HG03457 (cell line): ENCODE measurements around the gene TMEM239.
"Not testable (repeated sequence)": the region's sequence is repeated elsewhere in the genome, so short reads cannot be mapped to it uniquely, and the experiment has no call there.

ENCODE experiments used
- ATAC-seq: cut with Tn5 transposase; IDR thresholded peaks from one replicate; pipeline ENCODE4 v1.9.1; 2021; ENCODE audit warnings: moderate number of reproducible peaks; ENCODE audit not compliant: unreplicated experiment

Gene TMEM239

DNA sequence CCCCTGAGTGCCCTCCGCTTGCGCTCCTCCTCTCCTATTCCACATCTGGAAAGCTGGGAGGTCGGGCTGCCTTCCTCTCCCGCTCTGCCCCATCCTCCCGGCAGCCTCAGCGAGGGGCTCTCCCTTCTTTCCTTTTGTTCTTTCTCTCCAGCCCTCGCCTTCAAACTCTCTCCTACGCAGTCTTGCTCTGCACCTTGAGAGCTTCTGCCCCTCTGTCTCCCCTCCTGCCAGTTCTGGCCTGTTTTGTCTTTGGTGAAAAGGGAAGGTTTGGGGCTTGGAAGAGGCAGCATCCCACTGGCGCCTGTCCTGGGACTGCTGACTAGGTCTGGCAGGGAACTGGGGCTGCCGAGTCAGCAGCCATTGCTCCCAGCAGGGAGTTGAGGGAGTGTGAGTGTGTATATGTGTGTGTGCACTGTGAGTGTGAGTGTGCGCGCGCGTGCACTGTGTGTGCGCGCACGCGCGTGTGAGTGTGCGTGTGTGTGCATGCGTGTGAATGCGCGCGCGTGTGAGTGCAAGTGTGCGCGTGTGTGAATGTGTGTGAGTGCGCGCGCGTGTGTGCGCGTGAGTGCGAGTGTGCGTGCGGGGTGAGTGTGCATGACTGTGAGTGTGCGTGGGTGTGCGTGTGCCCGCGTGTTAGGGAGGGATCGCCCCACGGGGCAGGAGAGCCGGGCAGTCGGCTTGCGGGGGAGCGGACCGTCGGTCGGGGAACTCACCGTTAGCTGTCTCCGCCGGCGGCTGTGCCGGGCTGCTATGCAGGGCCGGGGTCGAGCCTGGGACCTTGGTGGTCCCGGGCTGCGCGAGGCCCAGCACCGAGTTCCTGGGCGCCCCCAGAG is 16.3 kb upstream of the TMEM239 start:
- ATAC-seq: no peak

DNA sequence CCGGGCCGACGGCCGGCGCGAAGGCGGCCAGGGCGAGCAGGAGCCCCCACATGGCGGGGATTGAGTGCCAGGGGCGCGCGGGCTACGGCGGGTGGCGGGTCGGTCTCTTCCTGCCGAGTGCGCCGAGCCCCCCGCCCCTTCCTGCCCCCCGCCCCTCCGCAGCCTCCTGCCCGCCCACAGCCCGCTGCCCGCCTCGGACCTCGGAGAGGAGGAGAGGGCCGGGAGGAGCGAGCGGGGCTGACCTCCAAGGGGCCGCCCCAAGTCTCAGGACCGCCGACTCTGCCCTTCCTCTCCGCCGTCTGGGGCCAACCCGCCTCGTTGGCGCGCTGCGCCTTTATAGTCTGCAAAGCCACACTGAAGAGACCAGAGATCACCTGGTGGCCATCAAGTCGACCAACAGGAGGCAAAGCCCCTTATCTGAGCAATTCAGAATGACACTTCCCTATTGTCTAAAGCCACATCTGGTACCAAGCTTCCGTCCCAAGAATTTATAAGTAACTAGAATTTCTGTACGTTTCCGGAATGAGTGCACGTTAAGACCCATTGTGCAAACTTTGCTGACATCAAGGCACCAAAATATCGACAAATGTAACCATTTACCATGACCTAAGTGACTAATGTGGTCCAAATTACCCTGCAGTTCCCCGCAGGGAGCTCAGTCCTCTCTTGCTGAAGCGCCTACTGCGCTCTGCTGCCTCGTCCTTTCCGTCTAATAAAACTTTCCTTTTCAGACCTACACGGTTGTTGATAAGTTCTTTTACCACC is 15.5 kb upstream of the TMEM239 start, which contains the start of gene CPXM1:
TSS of gene CPXM1 (minus strand) at position 107 of the 765 bp plus-strand sequence. CDS start at position 52, 55 bp downstream.
- no peak for ATAC-seq

DNA sequence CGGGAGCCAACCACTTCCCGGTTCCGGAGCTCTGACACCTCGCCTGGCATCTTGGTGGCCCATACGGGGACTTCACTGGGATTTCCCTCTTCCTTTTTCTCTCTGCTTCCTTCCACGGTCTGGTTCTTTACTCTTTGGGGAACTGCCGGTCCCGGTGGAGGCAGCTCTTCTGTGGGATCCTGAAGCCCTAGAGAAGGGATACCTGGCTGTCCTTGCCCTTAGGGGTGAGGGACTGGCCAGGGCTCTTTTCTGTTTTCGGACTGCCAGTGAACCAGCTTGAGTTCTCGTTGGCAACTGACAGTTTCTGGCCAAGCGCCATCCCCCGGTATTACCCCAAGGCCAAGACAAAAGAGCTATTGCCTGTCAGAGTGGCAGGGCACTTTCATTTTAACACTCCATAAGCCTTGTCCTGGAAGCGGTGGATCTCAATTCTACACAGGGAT is 14.9 kb upstream of the TMEM239 start:
- no peak for ATAC-seq

DNA sequence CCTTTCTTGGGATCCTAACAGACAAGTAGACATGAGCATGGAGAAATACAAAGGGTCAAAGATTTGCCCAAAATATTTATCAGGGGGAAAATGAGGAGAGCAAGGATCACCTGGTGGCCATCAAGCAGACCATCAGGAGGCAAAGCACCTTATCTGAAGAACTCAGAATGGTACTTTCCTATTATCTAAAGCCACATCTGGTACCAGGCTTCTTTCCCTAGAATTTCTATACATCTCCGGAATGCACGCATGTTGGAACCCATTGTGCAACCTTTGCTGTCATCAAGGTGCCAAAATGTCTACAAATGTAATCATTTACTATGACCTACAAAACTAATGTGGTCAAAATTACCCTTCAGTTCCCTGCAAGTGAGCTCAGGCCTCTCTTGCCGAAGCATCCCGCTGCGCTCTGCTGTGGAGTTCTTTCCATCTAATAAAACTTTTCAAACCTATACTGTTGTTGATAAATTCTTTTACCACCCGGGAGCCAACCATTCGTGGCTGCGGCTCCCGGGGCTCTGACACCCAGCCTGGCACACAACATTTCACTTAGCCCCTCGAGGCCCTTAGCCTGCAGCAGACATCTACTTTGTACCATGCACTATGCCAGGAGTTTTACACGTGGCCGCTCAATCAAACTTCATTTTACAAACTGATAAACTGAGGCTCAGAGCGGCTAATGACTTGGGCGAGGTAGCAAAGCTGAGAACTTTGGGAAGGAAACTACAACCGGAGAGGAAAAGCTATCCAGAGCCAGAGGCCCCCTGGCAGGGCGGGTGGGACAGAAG is 11.9 kb upstream of the TMEM239 start:
- ATAC-seq: no peak

DNA sequence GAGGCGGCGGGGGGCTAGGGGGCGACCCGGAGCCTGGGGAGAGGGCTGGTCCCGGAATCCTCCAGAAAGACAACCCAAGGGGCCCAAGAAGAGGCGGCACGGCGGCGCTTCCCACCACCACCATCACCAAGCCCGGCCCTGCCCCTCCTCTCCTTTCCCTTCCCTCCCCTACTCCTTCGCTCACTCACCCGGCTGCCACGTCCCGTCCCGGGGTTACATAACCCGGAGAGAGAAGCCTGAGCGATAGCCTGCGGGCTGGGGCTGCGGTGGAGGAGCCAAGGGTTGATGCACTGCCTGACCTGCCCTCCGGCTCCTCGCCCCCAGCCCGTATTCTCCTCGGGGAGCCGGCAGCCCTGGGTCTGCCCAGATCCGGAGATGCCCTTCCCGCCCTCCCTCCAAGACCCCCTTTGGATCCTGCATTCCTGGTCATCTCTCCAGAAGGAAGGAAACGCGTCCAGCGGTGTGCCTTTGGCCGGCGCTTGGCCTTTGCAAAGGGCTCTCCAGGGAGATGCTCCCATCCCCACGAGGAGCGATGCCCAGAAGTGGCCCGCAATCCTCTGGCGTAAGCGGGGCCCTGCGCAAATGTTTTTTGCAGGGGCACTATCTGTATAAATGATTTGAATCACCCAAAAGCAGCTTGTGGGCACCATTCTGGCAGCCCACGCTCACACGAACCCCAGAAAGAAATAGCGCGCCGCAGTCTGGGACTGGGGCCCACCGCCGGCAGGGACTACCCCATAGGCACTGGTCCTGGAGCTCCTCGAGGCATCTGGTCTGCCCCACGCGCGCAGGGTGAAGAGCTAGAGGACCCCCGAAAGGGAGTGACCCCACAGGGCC is 11.1 kb upstream of the TMEM239 start:
- no peak for ATAC-seq

DNA sequence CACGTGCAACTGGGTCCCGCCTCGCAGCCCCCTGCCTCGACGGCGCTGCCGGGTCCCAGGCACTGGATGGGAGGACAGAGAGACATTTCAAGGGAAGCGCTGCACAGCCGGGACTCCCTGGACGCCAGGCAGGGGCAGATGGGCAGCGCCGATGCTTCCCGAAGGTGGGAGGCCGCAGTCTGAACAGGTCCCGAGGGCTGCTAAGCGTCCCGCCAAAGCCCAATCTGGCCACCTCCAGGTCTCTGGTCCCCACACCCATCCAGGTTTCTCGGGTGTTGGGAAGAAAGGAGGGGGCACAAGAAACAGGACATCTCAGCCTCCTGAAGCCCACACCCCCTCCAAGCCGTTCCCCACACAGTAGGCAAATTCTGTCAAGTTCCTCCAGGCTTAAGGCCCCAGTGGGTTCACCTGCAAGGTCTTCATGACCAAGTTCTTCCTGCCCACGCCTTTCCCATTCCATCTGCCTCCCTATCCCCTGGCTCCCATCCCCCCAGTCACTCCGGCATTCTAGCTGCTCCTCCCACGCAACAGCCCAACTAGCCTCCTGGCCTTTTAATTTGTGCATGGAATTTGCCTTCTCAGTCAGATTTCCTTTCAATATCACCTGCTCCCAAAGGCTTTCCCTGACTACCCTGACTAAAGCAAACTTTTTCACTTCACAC is 10.3 kb upstream of the TMEM239 start:
- ATAC-seq: no peak

DNA sequence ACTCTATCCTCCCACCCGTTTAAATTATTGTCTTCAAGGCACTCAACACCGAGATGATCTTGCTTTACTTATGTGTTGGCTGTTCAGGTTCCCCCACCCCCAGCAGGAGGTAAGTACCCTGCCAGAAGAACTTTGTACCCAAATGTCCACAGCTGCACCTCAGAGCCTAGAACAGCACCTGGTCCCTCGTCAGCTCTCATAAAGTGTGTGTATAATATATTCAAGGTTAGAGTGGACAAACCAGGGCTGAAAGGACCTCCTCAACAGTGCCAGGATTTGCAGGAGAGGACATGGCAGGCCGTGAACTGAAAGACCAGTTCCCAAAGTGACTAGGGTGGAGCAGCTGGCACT is 9.8 kb upstream of the TMEM239 start:
- ATAC-seq: no peak

DNA sequence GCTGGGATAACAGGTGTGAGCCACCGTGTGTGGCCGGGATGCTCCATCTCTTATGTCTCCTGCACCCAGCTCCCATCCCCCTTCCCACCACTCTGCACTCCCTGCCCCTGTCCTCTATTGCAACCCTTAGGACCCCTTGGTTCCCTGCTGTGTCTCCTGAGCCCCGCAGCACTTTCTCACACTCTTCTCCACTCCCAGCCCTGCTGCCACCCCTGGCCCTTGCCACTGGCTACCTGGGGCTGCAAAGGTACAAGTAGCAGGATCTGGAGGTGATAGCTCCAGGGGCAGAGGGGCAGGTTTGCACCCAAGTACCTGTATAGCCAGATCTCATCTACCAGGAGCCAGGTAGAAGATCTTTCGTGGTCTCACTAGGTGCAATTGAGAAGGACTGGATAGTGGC is 9.1 kb upstream of the TMEM239 start:
- no peak for ATAC-seq

DNA sequence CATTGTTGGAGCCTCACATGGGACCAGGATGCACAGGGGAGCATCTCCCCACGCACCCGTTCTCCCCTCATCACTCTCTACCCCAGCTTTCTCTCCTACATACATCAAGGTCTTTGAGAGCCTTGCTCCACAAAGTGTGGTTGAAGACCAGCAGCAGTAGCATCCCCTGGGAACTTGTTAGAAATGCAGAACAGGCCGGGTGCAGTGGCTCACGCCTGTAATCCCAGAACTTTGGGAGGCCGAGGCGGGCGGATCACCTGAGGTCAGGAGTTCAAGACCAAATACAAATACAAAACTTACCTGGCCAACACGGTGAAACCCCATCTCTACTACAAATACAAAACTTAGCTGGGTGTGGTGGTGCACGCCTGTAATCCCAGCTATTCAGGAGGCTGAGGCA is 8.2 kb upstream of the TMEM239 start:
- ATAC-seq: not testable (repeated sequence)

DNA sequence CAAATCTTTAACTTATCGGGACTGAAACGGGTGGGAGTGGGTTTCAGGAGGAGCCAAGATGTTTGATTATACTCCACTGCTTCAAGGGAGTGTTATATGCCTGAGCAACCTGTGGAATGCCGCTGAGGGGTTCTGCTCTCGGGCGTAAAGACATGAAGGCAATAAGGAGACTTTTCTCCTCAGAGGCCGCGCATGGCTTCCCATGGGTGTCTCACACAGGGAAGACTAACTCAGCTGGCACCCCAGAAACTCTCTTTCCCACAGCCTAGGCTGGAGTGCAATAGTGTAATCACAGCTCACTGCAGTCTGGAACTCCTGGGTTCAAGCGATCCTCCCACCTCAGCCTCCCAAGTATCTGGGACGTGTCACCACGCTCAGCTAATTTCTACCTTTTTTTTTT is 6.5 kb upstream of the TMEM239 start:
- no peak for ATAC-seq

DNA sequence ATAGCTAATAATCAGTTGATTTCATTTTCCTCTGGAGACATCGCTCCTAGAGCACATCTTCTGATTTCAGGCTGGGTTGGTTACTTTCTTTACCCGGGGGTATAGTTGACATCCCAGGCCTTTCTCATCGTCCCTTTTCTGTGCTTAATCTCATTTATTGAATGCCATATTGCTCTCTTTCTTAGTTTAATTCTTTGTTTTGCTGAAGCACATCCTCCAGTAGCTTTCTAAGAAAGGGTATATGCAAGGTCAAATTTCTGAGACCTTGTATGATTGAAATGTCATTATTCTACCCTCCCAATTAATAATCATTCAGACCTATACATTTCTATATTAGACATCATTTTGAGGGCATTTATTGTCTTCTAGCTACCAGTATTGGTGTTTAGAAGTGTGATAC is 4.0 kb upstream of the TMEM239 start:
- no peak for ATAC-seq

DNA sequence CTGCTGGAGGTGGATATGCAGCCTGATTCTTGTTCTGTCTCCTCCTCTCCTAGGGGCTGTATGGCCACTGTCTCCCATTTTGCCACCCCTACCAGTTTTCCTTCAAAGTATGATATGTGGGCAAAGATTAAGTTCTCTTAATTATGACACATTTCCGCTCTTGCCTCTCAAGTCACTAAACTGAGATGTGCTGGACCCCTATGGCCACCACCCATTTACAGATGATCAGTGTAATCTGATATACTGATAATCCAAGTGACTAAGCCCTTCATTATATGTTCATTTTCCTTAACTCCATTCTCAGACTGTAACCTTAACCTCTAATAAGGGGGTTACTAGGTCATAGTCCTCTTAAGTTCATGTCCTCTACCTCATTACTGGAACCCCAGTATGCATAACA is 2.1 kb upstream of the TMEM239 start:
- no peak for ATAC-seq

DNA sequence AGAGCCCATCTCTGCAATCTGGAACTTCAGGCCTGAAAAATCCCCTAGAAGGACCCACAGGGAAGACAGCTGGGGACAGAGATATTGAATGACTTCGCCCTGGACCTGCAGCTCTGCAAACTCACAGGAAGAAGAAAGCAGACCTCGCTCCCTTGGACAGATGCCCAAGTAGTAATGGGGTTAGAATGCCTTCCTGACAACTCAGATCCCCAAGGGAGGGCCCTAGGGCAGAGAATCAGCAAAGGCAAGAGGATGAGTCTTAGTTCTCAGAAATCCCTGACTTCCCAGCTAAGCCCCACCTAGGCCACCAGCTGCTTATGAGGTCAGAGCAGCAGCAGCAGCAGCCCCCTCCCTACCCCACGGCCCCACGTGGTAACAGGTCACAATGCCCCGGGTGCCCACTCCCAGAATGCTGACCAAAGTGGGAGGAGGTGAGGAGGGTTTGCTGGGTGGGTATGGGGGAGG is 1.5 kb upstream of the TMEM239 start, which contains the start of gene C20orf141:
TSS of gene C20orf141 (plus strand) at position 401 of the 465 bp plus-strand sequence. CDS start 198 bp downstream, outside the sequence.
- ATAC-seq: no peak

DNA sequence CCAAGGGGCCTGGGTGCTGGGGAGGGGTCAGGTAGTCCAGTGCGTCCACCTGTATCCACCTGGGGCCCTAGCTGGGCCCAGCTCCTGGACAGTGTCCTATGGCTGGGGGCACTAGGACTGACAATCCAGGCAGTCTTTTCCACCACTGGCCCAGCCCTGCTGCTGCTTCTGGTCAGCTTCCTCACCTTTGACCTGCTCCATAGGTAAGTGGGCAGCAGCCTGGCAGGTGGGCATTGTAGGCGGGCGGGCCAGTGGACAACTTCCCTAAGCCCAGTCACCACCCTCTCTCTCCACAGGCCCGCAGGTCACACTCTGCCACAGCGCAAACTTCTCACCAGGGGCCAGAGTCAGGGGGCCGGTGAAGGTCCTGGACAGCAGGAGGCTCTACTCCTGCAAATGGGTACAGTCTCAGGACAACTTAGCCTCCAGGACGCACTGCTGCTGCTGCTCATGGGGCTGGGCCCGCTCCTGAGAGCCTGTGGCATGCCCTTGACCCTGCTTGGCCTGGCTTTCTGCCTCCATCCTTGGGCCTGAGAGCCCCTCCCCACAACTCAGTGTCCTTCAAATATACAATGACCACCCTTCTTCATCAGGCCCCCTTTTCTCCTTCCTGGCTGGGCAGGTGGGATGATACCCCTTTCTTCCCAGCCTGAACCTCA is 793 bp upstream of the TMEM239 start:
- ATAC-seq: no peak

DNA sequence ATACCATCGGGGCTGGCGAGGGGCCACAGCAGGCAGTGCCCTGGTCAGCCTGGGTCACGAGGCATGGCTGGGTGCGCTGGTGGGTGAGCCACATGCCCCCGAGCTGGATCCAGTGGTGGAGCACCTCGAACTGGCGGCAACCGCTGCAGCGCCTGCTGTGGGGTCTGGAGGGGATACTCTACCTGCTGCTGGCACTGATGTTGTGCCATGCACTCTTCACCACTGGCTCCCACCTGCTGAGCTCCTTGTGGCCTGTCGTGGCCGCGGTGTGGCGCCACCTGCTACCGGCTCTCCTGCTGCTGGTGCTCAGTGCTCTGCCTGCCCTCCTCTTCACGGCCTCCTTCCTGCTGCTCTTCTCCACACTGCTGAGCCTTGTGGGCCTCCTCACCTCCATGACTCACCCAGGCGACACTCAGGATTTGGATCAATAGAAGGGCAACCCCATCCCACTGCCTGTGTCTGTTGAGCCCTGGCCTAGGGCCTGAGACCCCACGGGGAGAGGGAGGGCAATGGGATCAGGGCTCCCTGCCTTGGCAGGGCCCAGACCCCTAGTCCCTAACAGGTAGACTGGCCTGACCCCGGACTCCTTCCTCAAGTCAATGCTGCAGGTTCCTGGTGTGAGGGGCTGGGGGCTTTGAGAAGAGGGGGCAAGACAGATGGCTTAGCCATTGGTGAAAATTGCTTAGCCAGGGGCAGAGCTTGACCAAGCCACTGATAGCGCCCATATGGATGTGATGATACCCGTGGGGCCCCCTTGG is 598 bp downstream of the TMEM239 start:
- no peak for ATAC-seq

DNA sequence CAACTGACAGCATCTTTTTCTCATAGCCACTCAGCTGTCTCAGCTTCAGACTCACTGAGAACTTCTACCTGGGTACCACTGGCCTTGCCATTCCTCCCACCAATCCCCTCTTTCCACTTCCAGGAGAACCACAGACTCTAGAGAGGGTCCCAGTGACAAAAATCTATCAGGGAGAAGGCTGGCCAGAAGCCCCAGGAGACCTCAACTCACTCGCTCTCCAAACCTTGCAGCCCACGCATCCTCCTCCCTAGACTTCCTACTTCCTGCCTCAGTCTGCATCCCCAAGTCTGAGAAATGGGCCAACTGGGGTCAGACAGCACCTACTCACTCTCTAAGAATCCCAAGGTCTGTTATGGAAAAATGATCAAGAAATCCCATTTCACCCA is 1.2 kb downstream of the TMEM239 start:
- ATAC-seq: no peak

DNA sequence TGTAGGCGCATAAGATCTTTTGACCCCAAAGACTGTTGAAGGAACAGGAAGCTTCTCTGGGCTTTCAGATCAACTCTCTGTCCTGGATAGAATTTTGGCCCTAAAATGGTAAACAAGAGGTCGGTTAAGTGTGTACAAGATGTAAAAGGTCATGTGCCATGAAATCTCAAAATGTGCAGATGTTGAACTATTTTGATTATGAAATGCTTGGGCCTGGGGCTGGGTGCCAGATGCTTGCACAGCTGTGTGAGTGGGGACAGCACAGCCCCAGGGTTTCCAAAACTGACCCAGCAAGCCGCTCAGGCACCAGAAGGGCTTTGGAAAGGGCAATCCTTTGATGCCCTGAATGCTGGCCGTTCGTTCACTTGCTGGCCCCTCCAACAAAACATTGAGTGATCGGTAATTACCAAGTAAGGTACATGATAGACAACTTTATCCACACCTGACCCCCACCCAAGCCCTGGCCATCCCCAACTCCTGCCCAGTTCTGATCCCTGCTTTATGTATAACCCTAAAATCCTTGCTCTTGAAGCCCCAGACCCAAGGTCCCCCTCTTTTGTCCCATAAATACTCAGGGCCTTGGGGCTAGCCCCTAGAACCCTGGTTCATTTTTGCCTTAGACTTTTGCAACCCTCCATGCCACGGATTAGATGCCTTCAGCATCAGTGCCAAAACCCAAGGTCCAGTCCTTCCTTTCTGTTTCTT is 1.9 kb downstream of the TMEM239 start:
- no peak for ATAC-seq
